ENCODE measurements around the gene FMO4. TPM values are rescaled to one million over a fixed set of nuclear protein-coding genes. Genes with fewer than 3 reads are reported as not detected.
"Not testable (repeated sequence)": the region's sequence is repeated elsewhere in the genome, so short reads cannot be mapped to it uniquely, and the experiment has no call there.

The FMO4 gene
- total and polyA plus RNA-seq, 10 of the 15 experiments (the other 5 are each of a cell fraction or from before 2014, with no cell fraction given): 0.26 to 3.0 (median 1.1) TPM

DNA sequence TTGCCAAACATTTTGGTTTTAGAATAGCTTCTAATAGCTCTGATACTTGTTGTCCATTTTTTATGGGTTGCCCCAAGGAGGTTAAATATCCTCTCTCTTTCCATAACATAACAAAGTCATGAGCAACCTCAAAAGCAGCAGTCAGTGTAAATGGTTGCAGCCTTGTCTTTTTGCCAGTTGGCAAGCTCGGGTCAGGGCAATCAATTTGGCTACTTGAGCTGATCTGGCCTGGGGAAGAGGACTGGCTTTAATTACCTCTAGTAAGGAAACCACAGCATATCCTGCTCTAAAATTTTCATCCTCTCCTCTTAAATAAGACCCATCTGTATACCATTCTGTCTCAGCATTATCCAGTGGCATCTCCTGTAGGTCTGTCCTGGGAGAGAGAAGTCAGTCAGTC, 21.2 kb upstream of the FMO4 start:
- 0% methylated on average over 1 of the region's 1 CpG for WGBS (ENCODE audit: insufficient coverage, insufficient replicate concordance, low lambda C conversion rate, missing lambda C conversion rate)
- no peak overlapping the region for H2AFZ ChIP-seq (ENCODE audit: control insufficient read depth, low read depth, low read length)
- CTCF ChIA-PET: interaction anchor here (0.8 kb wide), 1 partner anchor 21 kb away, joined by 3 read pairs; no protein-coding TSS in a partner anchor

GRCh38 chr1:171295383-171295782, 18.6 kb upstream of the FMO4 start:
- POLR2A ChIA-PET; H3K9ac ChIP-seq (ENCODE audit: control insufficient read depth, insufficient read depth, low read length); H3K9me3 ChIP-seq (replicated peaks; ENCODE audit: control insufficient read depth, insufficient read depth, low read length); H3K27me3 ChIP-seq (replicated peaks in 1 of 2; ENCODE audit: control insufficient read depth in 2 of 2, insufficient read depth in 2 of 2, low read length in 1 of 2); RAD21 ChIA-PET (ENCODE audit: unreplicated experiment); intact Hi-C loops (cut with micrococcal nuclease; ENCODE audit: unreplicated experiment); H3K79me2 ChIP-seq (ENCODE audit: control insufficient read depth, insufficient read depth, low read length); H3K4me2 ChIP-seq (ENCODE audit: control insufficient read depth, insufficient read depth); H3K27ac ChIP-seq (ENCODE audit: control insufficient read depth, insufficient read depth); FAIRE-seq; H3K4me1 ChIP-seq (ENCODE audit: control insufficient read depth, insufficient read depth, low read length); ATAC-seq; H3K4me3 ChIP-seq; H2AFZ ChIP-seq (ENCODE audit: control insufficient read depth, low read depth, low read length); BruUV-seq (replicated peaks); SMC1A ChIA-PET (ENCODE audit: uncharacterized antibody, unreplicated experiment); in situ Hi-C loops (cut with MboI); H3K36me3 ChIP-seq (ENCODE audit: control insufficient read depth in 2 of 2, insufficient read depth in 2 of 2, low read length in 1 of 2); DNase-seq (ENCODE audit: low read depth, low spot score); H4K20me1 ChIP-seq (ENCODE audit: control insufficient read depth, insufficient read depth): not testable (repeated sequence)
- 42% methylated on average over 7 of the region's 7 CpGs for WGBS (ENCODE audit: insufficient coverage, insufficient replicate concordance, low lambda C conversion rate, missing lambda C conversion rate)
- CTCF ChIA-PET: interaction anchor here (0.5 to 2.6 kb wide), 2 partner anchors 18 to 159 kb away, joined by 3 to 9 read pairs; partner anchors contain the start of gene FMO4

More for the DNA sequence above, 21.2 kb upstream of the FMO4 start:
- no peaks in the 10 kb centered on the region; a peak in 1 of 4 replicates for H3K27me3 ChIP-seq (replicated peaks in 1 of 2; ENCODE audit: control insufficient read depth in 2 of 2, insufficient read depth in 2 of 2, low read length in 1 of 2)
- SMC1A ChIA-PET (ENCODE audit: uncharacterized antibody, unreplicated experiment): no interaction called here
- RAD21 ChIA-PET (ENCODE audit: unreplicated experiment): no interaction called here
- BruUV-seq (replicated peaks): no TSS peak
- no peak overlapping the region for H3K9ac ChIP-seq (ENCODE audit: control insufficient read depth, insufficient read depth, low read length)
- in situ Hi-C loops (cut with MboI) (no loop called here), intact Hi-C loops (cut with micrococcal nuclease; ENCODE audit: unreplicated experiment) (no loop called here)
- H3K4me3 ChIP-seq: no peak overlapping the region
- H3K9me3 ChIP-seq (replicated peaks; ENCODE audit: control insufficient read depth, insufficient read depth, low read length): no peaks in the 10 kb centered on the region
- no peaks in the 10 kb centered on the region for H4K20me1 ChIP-seq (ENCODE audit: control insufficient read depth, insufficient read depth)
- no peaks in the 10 kb centered on the region for H3K4me1 ChIP-seq (ENCODE audit: control insufficient read depth, insufficient read depth, low read length)
- POLR2A ChIA-PET: no interaction called here
- DNase-seq (ENCODE audit: low read depth, low spot score) (no peak), FAIRE-seq (no peak), ATAC-seq (no peak)
- TF ChIP-seq CBFB (IDR thresholded peaks at IDR 0.05; ENCODE audit: low read depth): no peak
- no peak for TF ChIP-seq IKZF2 (IDR thresholded peaks at IDR 0.05)
- no peak for TF ChIP-seq BACH1 (IDR thresholded peaks at IDR 0.05; ENCODE audit: borderline replicate concordance)
- TF ChIP-seq, protein P1, sequence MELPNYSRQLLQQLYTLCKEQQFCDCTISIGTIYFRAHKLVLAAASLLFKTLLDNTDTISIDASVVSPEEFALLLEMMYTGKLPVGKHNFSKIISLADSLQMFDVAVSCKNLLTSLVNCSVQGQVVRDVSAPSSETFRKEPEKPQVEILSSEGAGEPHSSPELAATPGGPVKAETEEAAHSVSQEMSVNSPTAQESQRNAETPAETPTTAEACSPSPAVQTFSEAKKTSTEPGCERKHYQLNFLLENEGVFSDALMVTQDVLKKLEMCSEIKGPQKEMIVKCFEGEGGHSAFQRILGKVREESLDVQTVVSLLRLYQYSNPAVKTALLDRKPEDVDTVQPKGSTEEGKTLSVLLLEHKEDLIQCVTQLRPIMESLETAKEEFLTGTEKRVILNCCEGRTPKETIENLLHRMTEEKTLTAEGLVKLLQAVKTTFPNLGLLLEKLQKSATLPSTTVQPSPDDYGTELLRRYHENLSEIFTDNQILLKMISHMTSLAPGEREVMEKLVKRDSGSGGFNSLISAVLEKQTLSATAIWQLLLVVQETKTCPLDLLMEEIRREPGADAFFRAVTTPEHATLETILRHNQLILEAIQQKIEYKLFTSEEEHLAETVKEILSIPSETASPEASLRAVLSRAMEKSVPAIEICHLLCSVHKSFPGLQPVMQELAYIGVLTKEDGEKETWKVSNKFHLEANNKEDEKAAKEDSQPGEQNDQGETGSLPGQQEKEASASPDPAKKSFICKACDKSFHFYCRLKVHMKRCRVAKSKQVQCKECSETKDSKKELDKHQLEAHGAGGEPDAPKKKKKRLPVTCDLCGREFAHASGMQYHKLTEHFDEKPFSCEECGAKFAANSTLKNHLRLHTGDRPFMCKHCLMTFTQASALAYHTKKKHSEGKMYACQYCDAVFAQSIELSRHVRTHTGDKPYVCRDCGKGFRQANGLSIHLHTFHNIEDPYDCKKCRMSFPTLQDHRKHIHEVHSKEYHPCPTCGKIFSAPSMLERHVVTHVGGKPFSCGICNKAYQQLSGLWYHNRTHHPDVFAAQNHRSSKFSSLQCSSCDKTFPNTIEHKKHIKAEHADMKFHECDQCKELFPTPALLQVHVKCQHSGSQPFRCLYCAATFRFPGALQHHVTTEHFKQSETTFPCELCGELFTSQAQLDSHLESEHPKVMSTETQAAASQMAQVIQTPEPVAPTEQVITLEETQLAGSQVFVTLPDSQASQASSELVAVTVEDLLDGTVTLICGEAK (IDR thresholded peaks at IDR 0.05; ENCODE audit: borderline replicate concordance): no peak
- no peak for TF ChIP-seq WRNIP1 (IDR thresholded peaks at IDR 0.05; ENCODE audit: borderline replicate concordance, low read depth, low read length)
- H3K27ac ChIP-seq (ENCODE audit: control insufficient read depth, insufficient read depth): no peak overlapping the region
- H3K79me2 ChIP-seq (ENCODE audit: control insufficient read depth, insufficient read depth, low read length): no peaks in the 10 kb centered on the region
- no peak overlapping the region for H3K4me2 ChIP-seq (ENCODE audit: control insufficient read depth, insufficient read depth)
- no peaks in the 10 kb centered on the region for H3K36me3 ChIP-seq (ENCODE audit: control insufficient read depth in 2 of 2, insufficient read depth in 2 of 2, low read length in 1 of 2)
